ENCODE results near the gene MCF2L.

MCF2L gene

DNA sequence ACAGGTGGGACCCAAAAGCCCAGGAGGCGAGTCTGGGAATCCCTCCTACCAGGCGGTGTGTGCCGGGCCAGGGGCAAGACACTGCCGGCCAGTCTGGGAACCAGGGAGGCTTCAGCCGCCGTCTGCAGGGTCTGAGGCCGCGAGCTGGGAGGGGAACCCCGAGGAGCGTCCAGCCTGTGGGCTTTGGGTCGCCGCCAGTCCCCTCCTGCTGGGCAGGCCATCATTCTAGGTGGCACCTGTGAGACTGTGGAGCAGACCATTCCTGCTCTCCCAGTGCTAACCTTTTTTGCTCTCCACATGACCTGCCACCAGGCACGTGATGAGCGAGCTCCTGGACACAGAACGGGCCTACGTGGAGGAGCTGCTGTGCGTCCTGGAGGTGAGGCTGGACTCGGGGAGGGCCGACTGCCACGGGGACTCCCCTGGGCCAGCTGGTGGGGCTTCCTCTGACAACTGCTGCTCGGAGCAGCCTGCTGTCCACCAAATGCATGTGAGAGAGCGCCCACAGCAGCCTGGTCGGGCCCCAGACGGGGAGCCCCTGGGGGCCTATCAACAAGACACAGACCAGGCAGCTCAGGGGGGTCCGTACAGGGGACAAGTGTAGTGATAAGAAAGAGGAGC is 112.0 kb downstream of the MCF2L start:
- no peak for DNase-seq (ENCODE audit: low read depth in 1 of 2, low spot score in 1 of 2)

DNA sequence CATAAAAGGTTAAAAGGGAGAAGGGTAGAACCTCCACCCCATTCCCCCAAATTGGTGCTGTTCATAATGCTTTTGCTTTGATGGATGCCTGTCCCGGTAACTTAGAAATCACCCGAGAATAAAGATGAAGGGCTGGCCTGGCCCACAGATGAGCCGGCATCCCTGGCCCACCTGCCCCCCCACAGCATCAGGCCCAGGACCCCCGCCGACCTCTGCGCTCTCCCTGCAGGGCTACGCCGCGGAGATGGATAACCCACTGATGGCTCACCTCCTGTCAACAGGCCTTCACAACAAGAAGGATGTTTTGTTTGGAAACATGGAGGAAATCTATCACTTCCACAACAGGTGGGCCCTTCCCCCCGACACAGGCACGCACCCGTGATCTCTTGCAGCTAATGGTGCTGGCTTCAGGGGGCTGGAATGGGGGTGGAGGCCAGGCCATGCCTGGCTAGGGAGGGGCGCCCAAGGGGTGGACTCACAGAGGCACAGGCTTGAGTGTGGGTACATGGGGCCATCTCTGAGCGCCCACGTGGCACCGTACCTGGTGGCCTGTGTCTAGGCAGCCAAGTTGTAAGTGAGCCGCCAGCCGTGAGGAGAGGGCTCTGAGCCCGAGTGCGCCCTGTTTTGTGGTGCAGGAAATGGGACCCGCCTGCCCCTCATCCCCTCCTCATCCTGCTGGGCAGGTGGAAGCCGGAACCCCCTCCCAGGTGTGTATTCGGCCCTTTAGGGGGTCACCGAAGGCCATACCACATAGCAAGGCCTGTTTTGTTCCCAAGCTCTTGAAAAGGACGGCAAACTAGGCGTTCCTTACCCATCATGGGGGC is 113.4 kb downstream of the MCF2L start:
- DNase-seq (ENCODE audit: low read depth in 1 of 2, low spot score in 1 of 2) = no peak

DNA sequence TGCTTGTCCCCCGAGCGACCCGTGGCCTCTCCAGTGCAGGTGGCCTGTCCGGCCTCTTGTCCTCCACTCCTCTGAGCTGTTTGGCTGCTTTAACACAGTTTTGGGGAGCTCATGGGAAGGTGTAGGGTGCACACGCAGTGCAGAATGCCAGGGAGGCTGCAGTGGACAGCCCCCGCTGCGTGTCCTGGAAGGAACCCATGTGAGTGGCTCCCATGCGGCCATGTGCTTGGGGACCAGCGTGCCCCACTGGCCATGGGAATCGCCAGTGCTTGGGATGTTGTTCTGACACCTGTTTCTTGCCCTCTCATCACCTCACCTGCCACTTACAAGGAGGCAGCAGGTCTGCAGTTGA is 114.0 kb downstream of the MCF2L start:
- no peak for DNase-seq (ENCODE audit: low read depth in 1 of 2, low spot score in 1 of 2)

DNA sequence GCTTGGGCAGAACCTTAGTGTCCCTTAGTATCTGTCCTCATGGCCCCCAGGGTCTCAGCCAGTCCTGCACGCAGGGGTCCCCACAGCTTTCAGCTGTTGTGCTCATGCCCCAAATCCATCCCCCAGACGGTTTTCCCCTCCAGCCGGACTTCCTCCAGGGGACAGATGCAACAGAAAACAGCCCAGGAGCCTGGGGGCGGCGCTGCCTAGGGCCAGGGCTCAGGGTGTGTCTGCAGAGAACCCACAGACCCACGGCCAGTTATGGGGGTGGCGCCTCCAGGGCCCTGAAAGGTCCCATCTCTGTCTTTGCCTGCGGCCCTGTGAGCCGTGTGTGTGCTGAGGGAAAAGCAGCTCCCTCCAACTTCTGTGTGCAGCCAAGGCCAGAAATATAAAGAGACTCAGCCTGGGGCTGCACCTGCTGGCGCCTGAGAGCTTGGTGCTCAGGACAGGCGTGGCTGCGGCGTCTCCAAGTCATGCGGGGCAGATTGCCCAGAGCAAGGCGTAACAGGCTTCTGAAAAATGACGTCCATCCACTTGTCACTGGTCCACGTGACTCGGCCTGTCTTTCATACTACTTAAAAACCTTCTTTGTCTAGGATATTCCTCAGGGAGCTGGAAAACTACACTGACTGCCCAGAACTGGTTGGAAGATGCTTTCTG is 114.5 kb downstream of the MCF2L start:
- no peak for DNase-seq (ENCODE audit: low read depth in 1 of 2, low spot score in 1 of 2)

DNA sequence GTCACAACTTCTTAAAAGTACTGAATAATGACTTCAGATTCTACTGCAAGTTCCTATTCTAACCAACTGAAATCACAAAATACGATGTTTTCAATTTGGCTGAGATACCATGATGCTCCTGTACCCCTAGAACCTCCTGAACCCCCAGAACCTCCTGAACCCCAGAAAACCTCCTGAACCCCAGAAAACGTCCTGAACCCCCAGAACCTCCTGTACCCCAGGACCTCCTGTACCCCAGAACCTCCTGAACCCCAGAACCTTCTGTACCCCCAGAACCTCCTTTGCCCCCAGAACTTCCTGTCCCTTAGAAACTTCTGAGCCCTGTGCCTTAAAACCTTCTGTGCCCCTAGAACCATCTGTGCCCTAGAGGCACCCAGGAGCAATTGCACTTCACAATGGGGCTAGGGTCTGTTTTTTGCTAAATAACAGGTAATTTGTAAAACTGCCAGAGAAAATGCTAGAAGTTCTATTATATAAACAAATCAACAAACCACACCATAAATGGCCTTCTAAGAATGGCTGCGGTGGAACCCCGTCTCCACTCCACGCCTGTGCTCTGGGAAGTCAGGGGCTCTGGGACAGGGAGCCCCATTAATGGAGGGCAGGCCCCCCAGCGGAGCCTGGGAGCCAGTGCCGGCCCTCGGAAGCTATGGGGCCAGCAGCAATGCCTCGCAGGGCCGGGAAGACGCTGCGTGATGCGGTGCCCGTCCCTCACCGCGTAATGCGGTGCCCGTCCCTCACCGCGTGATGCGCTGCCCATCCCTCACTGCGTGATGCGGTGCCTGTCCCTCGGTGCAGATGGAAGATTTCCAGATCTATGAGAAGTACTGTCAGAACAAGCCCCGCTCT is 115.3 kb downstream of the MCF2L start:
- DNase-seq (ENCODE audit: low read depth in 1 of 2, low spot score in 1 of 2) = no peak

DNA sequence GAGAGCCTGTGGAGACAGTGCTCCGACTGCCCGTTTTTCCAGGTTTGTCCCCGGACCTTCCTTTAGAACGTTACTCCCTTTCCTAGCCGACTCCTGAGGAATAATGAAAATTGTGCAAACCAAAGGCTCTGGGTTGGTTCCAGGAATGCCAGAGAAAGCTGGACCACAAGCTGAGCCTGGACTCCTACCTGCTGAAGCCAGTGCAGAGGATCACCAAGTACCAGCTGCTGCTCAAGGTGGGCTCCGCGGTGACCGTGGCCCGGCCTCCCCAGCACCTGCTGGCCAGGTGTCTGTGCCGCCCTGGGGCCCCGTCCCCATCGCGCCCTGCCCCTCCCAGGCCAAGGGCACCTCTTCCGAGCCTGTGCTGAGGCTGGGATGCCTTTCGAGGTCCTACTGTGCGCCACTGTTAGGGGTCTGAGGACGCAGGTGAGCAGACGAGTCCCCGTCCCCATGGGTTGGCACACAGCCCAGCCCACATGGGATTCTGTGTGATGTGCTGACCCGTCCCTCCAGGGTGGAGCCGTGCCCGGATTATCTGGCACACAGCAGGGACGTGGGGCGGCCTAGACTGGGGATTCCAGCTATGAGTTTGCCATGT is 116.0 kb downstream of the MCF2L start:
- DNase-seq (ENCODE audit: low read depth in 1 of 2, low spot score in 1 of 2) = no peak

DNA sequence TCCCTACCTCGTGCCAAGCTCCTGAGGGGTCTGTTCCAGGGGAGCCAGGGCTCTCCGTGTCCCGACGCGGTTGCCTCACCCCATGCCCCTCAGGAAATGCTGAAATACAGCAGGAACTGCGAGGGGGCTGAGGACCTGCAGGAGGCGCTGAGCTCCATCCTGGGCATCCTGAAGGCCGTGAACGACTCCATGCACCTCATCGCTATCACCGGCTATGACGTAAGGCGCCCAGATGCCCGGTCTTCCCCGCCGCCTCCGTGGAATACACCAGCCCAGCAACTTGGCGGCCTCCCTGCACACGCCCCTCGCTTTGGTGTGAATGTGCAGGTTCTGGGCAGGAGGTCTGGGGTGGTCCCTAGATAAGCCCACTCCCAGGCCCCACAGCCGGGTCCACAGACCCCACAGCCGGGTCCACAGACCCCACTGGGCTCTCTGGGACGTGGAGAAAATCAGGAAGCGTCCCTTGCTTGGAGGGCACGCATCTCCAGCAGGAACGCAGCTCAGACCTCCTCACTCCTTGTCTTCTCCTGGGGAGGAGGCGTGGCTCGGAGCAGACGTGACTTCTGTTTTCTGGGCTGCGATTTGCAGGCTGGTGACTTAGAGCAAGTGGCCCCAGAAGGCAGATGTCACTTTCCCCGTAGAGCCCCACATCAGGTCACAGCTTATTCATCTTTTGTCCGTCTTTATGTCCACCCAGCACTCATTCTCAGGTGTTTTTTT is 117.2 kb downstream of the MCF2L start:
- DNase-seq (ENCODE audit: low read depth in 1 of 2, low spot score in 1 of 2) = no peak

DNA sequence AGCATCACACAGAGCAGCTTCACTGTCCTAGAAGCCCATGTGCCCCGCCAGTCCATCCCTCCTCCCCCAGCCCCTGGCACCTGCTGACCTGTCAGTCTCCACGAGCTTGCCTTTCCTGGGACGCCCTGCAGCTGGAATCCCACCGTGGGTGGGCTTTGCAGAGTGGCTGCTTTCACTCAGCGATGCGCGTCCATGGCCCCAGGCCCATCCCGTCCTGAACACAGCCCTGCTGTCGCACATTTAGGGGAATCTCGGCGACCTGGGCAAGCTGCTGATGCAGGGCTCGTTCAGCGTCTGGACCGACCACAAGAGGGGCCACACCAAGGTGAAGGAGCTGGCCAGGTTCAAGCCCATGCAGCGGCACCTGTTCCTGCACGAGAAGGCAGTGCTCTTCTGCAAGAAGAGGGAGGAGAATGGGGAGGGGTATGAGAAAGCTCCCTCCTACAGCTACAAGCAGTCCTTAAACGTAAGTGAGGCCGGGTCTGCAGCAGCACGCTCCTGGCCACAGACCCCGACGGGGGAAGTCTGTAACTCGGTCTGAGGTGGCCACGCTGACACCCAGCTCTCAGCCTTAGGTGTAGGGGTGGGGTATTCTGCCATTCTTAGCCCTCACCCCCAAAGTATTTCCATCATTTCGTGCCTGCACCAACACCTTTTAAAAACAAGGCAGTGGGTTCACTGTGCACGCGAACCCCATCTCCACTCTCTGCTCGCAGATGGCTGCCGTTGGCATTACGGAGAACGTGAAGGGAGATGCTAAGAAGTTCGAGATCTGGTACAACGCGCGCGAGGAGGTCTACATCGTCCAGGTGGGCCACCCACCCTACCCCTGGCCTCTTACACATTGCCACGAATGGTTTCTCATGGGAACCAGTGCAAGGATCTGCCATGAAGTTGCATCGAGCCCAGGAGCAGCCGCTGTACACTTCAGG is 118.2 kb downstream of the MCF2L start:
- no peak for DNase-seq (ENCODE audit: low read depth in 1 of 2, low spot score in 1 of 2)

DNA sequence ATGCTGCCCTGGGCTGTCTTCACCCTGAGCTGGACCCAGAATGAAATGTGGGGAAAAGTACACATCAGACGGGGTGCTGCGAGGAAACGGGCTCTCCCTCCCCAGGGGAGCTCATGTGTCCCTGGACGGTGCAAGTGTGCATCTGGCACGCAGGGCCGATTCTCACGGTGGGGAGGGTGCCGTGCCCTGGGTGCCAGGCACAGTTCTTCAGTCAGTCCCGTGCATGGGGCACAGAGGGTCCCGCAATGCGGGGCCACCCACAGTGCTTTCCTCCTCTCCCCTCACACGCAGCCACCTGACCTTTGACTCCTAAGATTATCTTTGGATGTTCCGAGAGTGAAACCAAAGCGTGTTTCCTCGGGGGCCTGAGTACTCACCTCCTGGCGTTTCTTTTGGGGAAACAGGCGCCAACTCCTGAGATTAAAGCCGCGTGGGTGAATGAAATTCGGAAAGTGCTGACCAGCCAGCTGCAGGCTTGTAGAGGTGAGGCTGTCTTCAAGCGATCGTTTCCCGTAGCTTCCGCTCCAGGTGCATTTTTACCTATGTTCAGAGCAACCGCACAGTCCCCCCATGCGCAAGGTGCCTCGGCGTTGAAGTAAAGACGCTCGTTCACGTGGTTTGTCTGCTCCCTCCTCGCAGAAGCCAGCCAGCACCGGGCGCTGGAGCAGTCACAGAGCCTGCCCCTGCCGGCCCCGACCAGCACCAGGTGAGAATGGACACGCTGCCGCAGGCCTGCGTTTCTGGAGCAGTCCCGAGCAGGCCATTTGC is 119.1 kb downstream of the MCF2L start:
- no peak for DNase-seq (ENCODE audit: low read depth in 1 of 2, low spot score in 1 of 2)

DNA sequence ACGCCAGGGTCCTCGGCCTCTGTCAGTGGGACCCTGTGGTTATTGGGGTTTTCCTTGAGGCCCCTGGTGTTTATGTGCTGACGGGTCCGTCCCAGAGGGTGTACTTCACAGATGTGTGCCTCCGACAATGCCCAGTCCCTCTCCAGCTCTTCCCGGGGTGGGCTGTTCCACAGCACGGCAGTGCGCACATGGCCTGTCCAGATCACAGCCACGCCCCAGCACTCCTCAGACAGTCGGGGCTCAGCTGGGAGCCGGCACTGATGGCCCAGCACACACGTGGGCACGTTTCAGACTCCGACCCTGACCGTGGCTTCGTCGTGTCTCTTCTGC is 119.6 kb downstream of the MCF2L start:
- no peak for DNase-seq (ENCODE audit: low read depth in 1 of 2, low spot score in 1 of 2)

DNA sequence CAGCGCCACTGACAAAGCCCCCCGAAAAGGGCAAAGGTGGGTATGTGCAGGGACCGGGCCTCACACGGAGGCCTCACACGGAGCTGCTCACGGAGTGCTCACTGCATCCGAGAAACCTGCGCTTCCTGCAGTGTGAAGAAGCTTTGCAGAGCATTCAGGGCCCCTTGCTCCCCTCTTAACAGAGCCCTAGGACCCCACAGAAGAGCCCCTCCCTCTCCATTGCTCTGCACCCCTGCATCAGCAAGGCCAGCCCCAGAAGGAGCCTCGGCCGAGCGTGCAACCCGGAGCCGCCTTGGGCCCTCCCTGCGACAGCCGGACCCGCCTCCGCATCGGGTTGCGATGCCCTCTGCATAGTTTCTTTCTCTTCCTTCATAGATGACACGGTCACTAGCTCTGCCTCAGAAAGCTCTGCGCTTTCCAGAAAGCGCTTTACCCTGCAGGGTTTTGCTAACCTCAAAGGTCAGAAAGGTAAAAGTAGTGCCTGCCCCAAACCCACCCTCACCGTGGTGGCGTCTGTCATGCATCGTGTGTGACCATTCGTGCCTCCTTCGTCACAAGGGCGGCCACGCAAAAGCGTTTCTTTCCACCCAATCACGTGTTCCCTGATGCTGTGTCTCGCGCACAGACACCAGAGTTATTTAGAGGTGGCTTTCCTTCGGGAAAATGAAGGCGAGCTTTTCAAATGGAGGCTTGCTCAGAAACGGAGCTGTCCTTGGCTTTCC is 120.8 kb downstream of the MCF2L start:
- DNase-seq (ENCODE audit: low read depth in 1 of 2, low spot score in 1 of 2) = no peak

DNA sequence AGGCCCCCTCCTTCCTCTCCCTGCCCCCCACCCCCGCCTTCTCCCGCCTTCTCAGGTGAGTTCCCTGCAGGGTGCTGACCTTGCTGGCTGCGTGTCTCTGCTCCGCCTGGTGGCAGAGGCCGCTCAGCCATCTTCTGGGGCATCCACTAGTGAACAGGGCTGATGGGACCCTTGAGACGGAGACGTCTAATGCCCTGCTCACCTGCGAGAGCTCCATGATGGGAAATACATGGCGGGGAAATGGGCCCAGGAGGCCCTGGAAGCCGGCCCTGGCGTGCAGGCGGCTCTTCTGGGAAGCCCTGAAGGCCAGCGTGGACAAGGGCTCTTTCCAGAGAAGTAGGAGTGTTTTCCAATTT is 121.4 kb downstream of the MCF2L start:
- DNase-seq (ENCODE audit: low read depth in 1 of 2, low spot score in 1 of 2) = no peak

DNA sequence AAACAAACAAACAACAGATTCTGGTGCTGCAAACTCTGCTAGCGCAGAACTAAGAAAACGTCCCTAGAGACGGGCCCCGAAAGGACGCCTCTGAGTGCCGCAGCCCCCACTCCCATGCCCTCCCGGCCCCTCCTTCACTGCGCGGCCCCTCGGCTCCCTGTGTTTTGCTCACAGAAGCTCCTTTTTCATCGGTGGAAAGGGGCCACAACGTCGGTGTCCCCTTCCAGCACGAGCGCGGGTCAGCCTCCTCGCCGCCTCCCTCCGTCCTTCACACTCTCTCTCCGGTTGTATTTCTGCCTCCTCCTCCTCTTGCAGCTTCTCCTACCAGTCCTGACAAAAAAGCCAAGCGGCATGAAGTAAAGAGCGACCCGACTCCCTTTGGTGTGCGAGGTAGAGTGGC is 121.8 kb downstream of the MCF2L start:
- no peak for DNase-seq (ENCODE audit: low read depth in 1 of 2, low spot score in 1 of 2)

DNA sequence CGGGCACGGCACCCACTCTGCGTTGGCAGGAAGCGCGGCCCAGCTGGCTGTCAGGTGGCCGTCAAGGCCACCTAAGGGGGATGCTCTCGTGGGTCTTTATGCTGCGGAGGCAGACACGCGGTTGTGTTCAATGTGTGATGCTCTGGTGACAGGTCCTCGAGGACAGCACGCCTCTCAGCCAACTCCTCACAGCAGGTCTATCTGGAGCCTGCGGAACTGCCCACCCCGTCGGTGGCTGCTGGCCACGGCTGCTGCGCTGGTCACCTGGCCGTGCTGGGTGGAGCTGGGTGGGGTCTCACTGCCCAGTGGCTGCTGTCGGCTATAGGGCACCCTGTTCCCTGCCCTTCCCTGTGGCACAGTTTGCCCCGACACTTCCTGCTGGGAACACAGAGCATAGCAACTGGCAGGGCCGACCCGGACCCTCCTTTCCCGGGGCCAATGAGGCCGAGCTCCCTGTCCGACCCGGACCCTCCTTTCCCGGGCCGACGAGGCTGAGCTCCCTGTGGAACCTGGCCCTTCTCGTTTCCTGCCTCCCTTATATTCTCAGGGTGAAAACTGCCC is 122.3 kb downstream of the MCF2L start:
- no peak for DNase-seq (ENCODE audit: low read depth in 1 of 2, low spot score in 1 of 2)

DNA sequence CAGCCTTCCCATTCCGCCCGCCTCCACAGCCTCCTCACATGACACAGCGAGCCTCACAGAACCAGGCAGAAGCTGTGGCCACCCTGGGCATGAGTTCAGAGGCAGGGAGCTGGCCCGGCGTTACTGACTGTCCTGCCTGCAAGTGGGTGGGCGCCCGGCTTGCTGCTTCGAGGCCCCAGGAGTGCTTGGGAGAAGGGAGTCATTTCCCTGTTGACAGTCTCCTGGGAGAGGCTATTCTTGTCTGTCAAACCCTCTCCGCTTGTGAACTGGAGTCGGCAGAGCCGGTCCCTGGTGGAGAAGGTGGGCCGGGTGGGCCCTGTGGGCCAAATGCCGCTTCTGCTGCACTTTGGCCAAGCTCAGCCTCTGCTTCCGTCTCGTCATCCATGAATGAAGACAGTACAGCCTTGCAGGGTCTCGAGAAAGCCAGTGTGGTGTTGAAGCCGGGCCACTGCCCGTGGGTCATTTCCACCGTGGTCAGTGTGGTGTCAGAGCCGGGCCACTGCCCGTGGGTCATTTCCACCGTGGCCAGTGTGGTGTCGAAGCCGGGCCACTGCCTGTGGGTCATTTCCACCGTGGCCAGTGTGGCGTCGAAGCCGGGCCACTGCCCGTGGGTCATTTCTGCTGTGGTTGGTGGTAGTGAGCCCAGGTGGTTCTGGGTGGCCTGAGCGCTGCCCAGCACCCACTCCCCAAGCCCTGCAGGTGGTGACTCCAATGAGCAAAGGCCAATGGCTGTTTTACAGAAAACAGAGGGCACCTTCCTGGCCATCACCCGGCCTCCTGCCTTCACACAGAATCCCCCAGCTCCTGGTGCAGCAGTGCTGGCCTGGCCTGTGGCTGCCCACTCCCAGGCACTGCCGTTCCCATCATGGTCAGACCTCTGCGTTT is 123.1 kb downstream of the MCF2L start:
- no peak for DNase-seq (ENCODE audit: low read depth in 1 of 2, low spot score in 1 of 2)

DNA sequence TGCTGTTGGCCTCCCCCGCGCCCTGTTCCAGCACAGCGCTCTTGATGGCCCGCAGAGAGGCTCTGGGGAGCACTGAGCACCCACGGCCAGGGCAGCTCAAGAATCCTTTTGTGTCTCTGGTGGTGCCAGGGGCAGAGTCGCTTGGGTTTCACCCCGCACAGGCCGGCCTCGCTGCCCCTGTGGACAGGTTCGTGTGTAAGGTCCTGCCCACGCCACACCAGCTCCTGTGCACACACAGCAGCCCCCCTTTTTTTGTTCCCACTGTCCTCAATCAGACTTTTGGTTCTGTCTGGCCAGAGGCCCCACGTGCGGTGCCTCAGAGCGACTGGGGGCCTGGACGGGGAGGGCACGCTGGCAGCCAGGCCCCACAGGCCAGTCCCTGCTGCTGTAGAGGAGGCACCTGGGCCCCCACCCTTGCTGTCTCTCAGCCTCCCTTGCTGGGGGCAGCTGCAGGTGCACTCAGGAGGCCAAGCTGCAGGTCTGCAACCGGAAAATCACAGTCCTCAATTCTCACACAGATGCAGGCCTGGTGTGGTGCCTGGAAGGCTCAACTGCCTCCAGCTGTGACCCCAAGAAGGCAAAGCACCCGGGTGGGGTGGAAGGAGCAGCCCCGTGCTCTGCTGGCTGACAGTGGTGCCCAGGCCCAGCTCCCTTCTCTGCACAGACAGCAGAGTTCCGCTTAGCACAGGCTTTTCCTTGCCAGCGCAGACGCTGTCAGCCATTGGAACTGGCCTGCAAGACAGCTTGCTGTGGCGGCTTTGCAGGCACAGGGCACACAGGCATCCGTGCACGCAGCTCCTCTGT is 124.0 kb downstream of the MCF2L start:
- no peak for DNase-seq (ENCODE audit: low read depth in 1 of 2, low spot score in 1 of 2)

Data from activated T-helper 1 cell treated with anti-CD3 and anti-CD28 coated beads, Interleukin-2, amount 50 U/mL, for 16 hours (primary cell).